Renal cortical epithelial cell (primary cell): Measurements from ENCODE around the gene LYPD6B. TPM values are rescaled to one million over a fixed set of nuclear protein-coding genes. Genes with fewer than 3 reads are reported as not detected.
"Not testable (repeated sequence)": the region's sequence is repeated elsewhere in the genome, so short reads cannot be mapped to it uniquely, and the experiment has no call there.

Experiments used
- DNase-seq: peaks from one replicate; pipeline ENCODE4 v3.0.0-alpha.2; 2011; ENCODE audit warnings: low read depth
- total RNA-seq: library from RNA; depleted of rRNA; stranded (reverse); fragments of >200 nt; gene quantifications from 2 replicates; pipeline ENCODE4 v1.2.3, GENCODE V29; 2014

LYPD6B gene
- total RNA-seq, 1 donor from 2014 or later: 0.15 TPM

DNA sequence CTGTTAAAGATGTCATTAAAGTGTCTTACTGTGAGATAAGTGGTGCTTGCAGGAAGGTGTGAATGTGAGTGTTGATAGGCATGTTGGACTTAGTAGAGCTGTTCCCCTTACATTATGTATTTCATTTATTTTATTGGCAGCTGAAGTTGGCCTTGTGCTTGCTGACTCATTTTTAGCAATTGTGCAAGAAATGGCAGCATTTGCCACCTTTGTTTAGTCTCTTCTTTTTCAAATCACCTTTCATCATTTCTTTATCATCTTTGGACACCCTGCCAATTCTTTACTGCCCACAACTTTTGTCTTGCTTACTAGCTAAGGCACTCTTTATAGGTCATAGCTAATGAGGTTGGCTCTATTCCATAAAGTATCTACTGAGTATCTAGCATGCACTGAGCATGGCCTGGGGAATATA is 161.6 kb downstream of the LYPD6B start:
- DNase-seq: peak; percentile 15

DNA sequence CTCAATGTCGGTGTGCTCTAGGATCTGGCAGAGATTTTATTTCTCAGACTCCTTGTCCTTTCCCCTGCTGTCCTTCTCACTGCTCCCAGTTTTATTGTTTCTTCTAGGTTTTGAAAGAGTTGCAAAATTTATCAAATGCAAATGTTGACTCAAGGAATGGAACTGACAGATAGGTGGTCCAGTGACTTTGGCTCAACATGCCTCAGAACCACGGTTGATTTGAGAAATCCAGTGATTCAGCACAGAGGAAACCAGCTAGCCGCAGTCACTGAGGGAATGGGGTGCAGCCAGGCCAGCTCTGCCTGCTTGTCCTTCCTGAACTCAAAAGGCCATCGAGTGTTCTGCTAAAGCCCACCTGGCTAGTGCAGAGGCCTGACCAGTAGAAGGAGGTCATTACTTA is 166.2 kb downstream of the LYPD6B start:
- no peak for DNase-seq

DNA sequence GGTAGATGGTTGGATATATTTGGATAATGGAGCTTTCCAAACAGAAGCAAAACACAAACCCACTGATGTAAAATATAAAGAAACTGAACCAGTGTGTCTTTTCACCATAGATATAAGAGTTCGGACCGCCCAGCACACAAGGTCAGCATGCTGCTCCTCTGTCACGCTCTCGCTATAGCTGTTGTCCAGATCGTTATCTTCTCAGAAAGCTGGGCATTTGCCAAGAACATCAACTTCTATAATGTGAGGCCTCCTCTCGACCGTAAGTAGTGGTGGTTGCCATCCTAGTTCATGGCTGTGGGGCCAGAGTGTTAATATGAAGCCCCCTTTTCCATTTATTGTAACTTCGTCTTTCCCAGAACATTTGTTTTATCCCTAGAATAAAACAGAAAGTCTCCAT is 166.6 kb downstream of the LYPD6B start:
- no peak for DNase-seq

DNA sequence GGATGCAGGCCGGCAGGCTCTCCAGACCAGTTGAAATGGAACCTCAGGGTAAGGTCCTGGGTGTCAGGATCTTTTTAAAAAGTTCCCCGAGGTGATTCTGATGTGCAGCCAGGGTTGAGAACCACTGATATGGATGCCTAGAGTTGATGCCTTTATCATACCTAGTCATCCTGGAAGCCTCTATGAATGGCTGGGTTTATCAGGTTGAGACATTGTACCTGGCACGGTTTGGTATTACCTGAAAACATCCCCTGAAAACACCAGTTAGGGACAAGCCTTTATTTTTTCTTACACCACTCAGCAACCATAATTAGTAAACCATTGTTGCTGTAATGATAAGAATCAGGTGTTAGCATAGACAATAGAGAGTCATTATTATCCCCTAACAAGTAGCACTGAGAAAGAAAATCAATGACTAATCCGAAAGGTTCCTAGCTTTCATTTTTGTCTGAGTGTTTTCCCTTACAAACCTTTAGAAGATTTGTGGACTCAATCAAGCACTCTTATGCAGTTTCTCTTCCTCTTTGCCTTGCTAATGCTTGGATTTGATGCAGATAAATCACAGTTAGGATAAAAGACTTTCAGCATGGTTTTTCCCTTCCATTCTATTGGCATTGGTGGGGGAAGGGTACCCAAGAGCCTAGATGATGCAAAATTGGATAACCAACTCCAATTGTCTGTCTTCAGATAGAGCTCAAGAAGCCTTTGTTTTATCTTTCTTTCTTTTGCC is 175.4 kb downstream of the LYPD6B start:
- DNase-seq: peak; percentile 43

DNA sequence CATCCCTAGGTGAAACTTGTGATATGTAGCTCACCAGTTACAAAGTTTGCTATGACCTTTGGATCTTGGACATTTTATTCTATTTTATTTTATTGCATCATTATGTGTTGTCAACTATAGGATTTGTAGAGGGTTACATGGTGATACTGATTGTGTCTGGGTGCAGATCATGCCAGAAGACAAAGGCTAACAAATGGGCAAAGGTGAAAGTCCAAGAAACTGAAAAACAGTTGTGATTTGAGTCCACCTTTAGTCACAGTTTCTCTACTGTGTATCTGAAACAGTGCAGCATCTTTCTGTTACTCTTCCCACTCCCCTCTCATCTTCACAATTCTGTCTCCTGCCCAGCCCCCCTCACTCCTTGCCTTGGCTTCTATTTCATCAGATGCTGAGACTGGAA is 180.0 kb downstream of the LYPD6B start:
- no peak for DNase-seq

DNA sequence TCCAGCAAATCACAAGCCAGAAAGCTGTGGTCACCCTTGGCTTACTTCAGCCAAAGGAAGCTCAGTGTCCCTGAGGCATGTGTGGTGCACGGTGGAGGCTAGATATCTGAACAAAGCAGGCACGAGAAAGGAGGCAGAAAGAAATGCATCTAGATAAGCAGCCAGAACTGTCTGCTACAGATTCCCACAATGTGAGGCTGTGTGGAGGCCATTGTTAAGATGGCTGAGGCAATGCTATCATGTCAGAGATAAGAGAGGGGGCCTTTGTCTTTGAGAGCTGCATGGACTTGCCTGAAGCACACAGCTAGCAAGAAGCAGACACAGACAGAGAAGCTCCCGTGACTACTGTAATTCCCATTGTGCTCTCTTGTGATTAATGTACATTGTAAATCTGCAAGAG is 181.4 kb downstream of the LYPD6B start:
- DNase-seq: no peak

DNA sequence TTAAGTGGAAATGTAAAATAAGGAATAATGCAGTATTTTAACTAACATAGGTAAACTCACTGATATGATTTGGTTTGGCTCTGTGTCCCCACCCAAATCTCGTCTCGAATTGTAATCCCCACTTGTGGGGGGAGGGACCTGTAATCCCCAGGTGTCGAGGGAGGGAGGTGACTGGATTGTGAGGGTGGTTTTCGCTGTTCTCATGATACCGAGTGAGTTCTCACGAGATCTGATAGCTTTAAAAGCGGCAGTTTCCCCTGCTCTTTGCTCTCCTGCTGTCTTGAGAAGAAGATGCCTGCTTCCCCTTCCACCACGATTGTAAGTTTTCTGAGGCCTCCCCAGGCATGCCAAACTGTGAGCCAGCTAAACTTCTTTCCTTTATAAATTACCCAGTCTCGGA is 182.5 kb downstream of the LYPD6B start:
- DNase-seq: no peak

DNA sequence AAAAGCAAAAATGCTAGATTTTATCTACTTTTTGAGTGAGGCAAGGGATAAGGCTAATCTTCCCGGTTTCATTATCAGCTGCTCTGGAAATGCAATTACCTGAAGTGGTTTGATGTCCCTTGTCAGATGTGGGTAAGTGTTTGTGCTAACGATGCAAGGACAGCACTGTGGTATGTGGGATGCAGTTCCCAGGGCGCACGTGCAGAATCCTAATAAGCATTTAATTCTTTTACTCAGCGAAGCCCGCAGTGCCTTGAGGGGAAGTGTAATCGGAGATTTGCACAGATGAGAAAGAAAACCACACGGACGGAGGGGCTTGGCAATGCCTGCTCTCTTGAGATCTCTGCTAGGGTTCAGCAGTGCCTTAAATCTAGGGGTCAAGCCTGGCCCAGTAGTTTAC is 183.4 kb downstream of the LYPD6B start:
- DNase-seq: no peak

DNA sequence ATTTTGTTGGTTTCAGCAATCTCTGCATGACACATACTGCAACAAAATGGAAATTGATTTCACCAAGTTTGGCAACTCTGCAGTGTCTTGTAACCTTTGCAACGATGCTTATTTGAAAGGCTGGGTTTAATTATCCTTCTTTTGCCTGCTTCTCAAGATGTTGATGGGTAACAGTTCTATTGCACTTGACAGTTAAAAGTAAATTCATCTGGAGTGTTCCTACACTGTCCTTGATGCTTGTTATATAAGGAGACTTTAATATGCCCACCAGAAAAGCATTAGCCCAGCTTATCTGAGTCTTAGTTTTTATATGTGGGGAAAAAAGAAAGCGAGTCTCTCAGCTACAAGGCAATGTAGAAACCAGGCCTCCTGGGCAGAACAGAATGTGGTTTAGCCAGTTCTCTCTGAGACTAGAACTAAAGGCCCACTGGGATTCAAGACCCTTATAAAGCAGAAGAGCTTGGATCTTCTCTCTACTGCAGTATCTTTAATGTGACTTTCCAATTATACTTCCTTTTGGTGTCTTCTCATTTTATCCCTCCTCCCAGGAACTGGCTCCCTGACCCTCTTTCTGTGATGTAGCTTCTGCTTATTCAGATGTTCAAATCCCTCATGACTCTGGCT is 185.1 kb downstream of the LYPD6B start:
- no peak for DNase-seq

DNA sequence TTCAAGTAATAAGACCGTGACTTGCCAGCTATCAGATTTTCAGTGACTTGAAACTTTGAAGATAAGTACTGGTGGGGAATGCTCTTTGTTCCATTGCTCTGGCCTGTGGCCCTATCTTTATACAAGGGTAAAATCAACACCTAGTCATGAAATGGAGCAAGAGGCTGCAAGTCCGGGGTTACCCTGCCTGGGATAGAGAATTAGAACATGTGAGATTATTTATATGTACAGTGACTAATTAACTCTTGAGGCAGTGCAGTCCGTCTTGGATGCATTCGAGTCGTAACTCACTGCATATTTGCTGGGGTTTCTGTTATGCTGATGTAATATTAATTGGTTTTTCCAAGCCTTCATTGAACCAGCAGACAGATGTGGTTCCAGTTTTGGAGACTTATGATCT is 186.0 kb downstream of the LYPD6B start:
- DNase-seq: peak; percentile 20

DNA sequence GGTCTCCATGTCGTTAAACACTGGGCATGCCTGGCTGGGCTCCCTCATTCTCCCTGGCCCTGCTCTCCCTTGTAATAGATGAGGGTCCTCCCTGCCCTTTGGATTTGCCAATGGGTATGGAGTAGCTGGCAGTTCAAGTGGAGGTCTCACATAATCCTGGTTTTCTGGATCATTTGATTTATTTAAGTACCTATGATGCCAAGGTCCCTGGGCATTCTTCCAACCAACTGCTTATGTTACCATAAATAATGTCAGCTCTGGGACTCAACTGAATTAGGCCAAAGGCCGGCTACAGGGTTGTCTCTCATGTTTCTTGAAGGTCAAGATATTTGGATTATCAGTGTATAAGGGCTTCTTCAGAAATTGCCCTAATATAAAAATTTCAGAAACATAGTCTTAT is 186.9 kb downstream of the LYPD6B start:
- peak; percentile 9 for DNase-seq

DNA sequence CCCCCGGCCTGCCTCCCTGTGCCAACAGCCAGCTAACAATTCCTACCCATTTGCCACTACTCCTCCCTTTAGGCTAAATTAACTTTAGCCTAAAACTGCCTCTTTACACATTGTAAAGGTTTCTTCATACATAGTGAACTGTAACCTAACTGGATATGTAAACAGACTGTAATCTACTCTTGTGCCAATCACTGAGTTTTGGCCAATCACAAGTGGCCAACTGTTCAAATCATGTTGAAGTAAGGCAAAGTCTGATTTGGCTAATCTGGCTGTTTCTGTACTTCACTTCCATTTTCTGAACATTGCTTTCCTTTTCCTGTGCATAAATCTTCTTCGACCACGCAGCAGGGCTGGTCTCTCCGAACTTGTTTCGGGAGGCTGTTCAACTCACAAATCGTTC is 188.3 kb downstream of the LYPD6B start:
- no peak for DNase-seq

DNA sequence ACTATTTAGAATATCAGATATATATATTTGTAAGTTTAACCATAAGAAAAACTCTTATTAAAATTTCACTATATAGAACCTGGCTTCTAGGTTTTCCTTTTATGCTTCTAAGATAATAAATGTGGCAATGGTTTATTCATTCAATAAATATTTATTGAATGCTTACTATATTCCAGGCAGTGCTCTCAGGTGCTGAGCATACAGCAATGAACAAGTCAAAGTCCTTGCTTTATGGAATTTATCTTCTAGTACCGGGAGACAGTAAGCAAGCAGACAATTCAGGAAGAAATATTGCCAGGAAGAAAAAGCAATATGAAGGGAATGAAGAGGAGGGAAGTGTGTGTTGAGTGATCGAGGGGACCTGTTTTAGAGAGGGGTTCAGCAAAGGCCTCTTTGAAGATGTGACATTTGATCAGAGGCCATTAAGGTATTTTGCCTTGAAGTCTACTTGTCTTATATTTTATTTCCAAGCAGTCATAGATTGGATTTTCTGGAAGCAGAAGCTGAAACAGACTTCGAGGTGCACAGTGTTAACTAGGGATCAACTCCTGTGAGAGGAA is 197.4 kb downstream of the LYPD6B start:
- DNase-seq: no peak

DNA sequence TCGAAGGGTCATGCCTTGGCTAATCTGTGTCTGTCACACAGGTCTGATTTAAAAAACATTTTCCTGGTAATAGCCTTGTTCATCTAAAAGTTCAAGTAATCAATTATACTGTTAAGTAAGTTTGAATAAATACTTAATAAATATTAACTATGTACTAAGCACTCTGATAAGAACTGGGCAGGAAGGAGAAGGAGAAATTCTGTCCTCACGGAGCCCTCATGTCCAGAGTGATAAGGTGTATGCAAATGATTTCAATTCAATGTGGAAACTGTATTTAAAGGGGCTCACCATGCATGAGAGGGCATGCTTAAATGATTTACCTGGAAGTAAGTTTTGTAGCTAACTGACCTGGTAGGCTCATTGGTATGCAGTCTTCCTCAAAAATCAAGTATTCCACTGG is 197.9 kb downstream of the LYPD6B start:
- no peak for DNase-seq

DNA sequence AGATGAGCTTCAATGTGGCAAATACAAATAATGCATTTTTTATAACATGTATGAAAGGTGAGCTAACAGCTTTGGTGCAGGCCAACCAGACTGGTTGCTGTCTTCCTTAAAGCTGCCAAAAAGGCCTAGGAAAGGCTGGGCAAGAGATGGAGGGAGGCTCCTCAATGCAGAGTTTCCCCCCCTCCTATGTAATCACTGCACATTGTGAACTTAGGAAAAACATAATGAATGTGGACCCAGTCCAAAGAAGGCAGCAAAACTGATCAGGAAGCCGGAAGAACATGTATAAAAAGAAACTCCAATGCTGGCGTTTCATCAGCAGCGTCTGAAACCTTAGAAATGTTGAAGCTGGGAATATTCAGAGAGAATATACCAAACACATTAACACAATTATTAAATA is 207.7 kb downstream of the LYPD6B start:
- DNase-seq: no peak

DNA sequence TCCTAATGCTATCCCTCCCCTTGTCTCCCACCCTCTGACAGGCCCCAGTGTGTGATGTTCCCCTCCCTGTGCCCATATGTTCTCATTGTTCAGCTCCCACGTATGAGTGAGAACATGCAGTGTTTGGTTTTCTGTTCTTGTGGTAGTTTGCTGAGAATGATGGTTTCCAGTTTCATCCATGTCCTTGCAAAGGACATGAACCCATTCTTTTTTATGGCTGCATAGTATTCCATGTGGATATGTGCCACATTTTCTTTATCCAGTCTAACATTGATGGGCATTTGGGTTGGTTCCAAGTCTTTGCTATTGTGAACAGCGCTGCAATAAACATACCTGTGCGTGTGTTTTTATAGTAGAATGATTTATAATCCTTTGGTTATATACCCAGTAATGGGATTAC is 212.9 kb downstream of the LYPD6B start:
- not testable (repeated sequence) for DNase-seq

DNA sequence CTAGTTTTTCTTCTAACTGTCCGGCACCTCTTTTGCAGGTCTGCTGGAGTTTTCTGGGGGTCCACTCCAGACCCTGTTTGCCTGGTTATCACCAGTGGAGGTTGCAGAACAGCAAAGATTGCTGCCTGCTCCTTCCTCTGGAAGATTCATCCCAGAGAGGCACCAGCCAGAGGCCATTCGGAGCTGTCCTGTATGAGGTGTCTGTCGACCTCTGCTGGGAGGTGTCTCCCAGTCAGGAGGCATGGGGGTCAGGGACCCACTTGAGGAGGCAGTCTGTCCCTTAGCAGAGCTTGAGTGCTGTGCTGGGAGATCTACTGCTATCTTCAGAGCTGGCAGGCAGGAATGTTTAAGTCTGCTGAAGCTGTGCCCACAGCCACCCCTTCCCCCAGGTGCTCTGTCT is 218.4 kb downstream of the LYPD6B start:
- DNase-seq: not testable (repeated sequence)

DNA sequence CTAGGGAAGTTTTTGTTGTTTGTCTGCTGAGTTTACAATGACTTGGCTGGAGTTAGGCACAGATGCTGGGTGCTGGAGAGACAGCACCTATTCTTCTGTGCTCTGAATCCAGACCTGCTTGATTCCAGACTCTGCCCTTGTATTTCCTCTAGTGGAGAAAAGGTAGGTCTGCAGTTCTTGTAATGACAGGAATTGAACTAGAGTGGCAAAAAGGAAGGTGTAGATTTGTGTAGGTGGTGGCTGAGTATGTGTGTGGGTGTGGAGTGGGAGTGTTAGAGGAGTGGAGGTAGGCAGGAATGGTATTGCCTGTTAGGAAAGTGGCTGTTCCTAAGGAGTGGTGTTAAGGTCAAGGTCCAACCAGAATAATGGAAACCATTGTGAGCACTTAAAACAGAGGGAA is 220.0 kb downstream of the LYPD6B start:
- DNase-seq: no peak

DNA sequence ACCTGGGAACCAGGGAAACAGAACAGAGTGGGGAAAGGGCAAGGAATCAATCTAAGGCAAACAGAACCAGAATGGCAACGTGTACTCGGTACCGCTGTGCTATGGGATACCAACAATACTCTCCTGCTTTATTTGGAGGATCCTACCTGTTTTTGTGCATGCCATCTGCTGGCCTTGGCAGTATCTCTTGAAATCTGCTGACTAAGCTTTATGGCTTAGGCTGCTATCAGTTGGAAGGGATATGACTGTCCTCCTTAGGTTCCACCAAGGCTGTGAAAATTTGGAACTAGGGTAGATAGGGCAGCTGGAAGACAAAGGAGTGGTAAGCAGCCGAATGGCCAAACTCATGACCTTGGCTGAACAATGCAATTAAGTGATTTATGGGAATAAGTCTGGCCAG is 220.6 kb downstream of the LYPD6B start:
- DNase-seq: no peak

DNA sequence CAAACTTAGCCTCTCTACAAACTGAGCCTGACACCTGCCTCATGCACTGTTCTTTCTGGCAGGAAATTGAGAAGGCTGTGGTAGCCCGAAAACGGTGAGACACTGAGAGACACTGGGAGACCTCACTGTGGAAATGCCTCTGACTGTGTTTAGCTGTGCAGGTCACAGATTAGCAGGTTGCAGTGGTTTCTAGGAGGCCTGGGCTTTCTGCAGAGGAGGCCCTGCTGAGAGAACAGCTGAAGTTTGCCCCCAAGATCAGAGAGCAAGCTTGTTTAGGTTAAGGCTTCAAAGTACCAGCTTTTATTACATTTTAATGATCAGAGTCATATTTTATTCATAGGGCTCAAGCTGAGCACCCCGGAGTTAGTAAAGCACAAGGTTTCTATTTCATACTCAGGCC is 223.2 kb downstream of the LYPD6B start:
- DNase-seq: no peak
